ENCODE results near the gene SHE.
A peak's percentile ranks its signal among the peaks of the same experiment; 100 is the strongest.
"Not testable (repeated sequence)": the region's sequence is repeated elsewhere in the genome, so short reads cannot be mapped to it uniquely, and the experiment has no call there.

The SHE gene

GRCh38 chr1:154514066-154514553, 11.9 kb upstream of the SHE start:
- no peak for DNase-seq (ENCODE audit: low read depth)

GRCh38 chr1:154512760-154513159, 10.5 kb upstream of the SHE start:
- no peak for DNase-seq (ENCODE audit: low read depth)

- DNase-seq (ENCODE audit: low read depth) = no peak
These were observed 1.7 kb upstream of the SHE start for GRCh38 chr1:154503898-154504297.

- no peak for DNase-seq (ENCODE audit: low read depth)
These were observed 518 bp upstream of the SHE start for GRCh38 chr1:154502744-154503115.

- DNase-seq (ENCODE audit: low read depth) = no peak
These were observed 668 bp downstream of the SHE start for GRCh38 chr1:154501423-154502065.

- DNase-seq (ENCODE audit: low read depth) = no peak
These were observed 1.7 kb downstream of the SHE start for GRCh38 chr1:154500533-154500932.

GRCh38 chr1:154499446-154499845, 2.8 kb downstream of the SHE start:
- no peak for DNase-seq (ENCODE audit: low read depth)

- peak; percentile 7 for DNase-seq (ENCODE audit: low read depth)
These were observed 5.0 kb downstream of the SHE start for GRCh38 chr1:154497026-154497806.

- no peak for DNase-seq (ENCODE audit: low read depth)
These were observed 5.8 kb downstream of the SHE start for GRCh38 chr1:154496383-154496782.

GRCh38 chr1:154495496-154496273, 6.5 kb downstream of the SHE start:
- DNase-seq (ENCODE audit: low read depth) = no peak

GRCh38 chr1:154493276-154493675, 8.9 kb downstream of the SHE start:
- DNase-seq (ENCODE audit: low read depth) = no peak

GRCh38 chr1:154492115-154492514, 10.1 kb downstream of the SHE start:
- DNase-seq (ENCODE audit: low read depth) = no peak

GRCh38 chr1:154490317-154490716, 11.9 kb downstream of the SHE start:
- DNase-seq (ENCODE audit: low read depth) = no peak

GRCh38 chr1:154489695-154490274, 12.4 kb downstream of the SHE start:
- no peak for DNase-seq (ENCODE audit: low read depth)

- no peak for DNase-seq (ENCODE audit: low read depth)
These were observed 13.3 kb downstream of the SHE start for GRCh38 chr1:154488922-154489321.

GRCh38 chr1:154486756-154487155, 15.5 kb downstream of the SHE start:
- not testable (repeated sequence) for DNase-seq (ENCODE audit: low read depth)

- DNase-seq (ENCODE audit: low read depth) = no peak
These were observed 16.2 kb downstream of the SHE start for GRCh38 chr1:154485910-154486496.

- no peak for DNase-seq (ENCODE audit: low read depth)
These were observed 17.1 kb downstream of the SHE start for GRCh38 chr1:154485106-154485505.

- peak; percentile 96 for DNase-seq (ENCODE audit: low read depth)
These were observed 18.0 kb downstream of the SHE start for GRCh38 chr1:154483941-154484803.

GRCh38 chr1:154481053-154481452, 21.2 kb downstream of the SHE start:
- DNase-seq (ENCODE audit: low read depth) = no peak

All from amniotic epithelial cell (primary cell).